Activated naive CD4-positive, alpha-beta T cell treated with anti-CD3 and anti-CD28 coated beads for 36 hours (primary cell): ENCODE measurements around the gene PTBP3. TPM values are rescaled to one million over a fixed set of nuclear protein-coding genes. Genes with fewer than 3 reads are reported as not detected.

Source experiments
- CTCF ChIA-PET: fragments of 350-600 bp; sonication (Branson Sonifier 250); formaldehyde crosslinking; loops from one replicate; lab custom pipeline; 2021; ENCODE audit warnings: antibody characterized with exemption; lab: Charles Lee
- DNase-seq: peaks from one replicate; pipeline ENCODE4 v3.0.0-alpha.2; 2020
- H3K27ac Mint-ChIP-seq: one replicate; pipeline ENCODE4 v1.8.0; 2021; ENCODE audit warnings: mild to moderate bottlenecking, mixed read lengths
- H3K27me3 Mint-ChIP-seq: one replicate; pipeline ENCODE4 v1.8.0; 2021; ENCODE audit warnings: low read depth, mixed read lengths
- H3K36me3 Mint-ChIP-seq: one replicate; pipeline ENCODE4 v1.8.0; 2021; ENCODE audit warnings: low read depth, mixed read lengths
- H3K4me1 Mint-ChIP-seq: one replicate; pipeline ENCODE4 v1.8.0; 2021; ENCODE audit warnings: low read depth, mixed read lengths
- H3K4me3 Mint-ChIP-seq: one replicate; pipeline ENCODE4 v1.8.0; 2021; ENCODE audit warnings: mild to moderate bottlenecking, moderate library complexity, mixed read lengths
- H3K9me3 Mint-ChIP-seq: one replicate; pipeline ENCODE4 v1.8.0; 2021; ENCODE audit warnings: mixed read lengths
- intact Hi-C: fragments of 100-400 bp; cut with micrococcal nuclease; formaldehyde crosslinking; loops from one replicate; pipeline ENCODE4 v1.15.1; 2023
- total RNA-seq, 2 experiments: library from RNA; stranded (reverse); gene quantifications; one replicate each; pipeline ENCODE4 v1.2.3, GENCODE V29; 2021

PTBP3 gene
- 10 to 100 TPM; 87.8 to 92.6 TPM for total RNA-seq

DNA sequence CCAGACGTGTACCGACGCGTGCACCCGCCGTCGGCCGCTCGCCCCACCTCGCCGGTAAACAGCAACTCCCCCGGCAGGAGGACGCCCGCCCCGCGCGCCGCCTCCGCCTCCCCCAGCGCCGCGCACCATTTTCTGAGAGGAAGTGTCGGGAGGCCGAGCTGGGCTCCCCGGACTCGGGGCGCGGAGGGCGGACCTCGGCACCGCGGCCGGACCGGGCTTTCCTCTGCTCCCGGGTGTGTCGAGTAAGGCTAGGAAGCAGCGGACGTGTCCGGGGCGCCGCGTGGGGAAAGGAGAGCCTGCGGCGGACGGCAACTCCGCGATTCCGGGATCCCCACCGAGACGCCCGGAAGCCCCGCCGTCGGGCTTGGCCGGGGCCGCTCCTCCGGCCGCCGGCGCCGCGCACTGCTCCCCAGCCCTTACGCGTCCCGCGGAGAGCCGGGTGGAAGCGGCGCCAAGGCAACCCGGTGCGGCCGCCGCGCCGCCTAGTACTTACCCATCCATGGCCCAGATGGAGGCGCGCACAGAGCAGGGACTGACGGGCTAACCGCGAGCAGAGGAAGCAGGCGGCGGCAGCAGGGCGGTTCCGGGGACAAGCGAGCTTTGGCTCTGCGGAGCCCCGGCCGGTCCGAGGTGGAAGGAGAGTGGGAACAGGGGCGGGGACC lies at the start of gene PTBP3:
Gene PTBP3, minus strand, starts transcription at position 643 of the 662 bp plus-strand sequence. CDS start 35,754 bp downstream, outside the sequence.
- CTCF ChIA-PET: interaction anchor here (0.9 to 2.0 kb wide), 8 partner anchors 13 to 385 kb away, joined by 3 to 7 read pairs (median 4); partner anchors contain the start of genes HSDL2 and INIP
- H3K4me1 Mint-ChIP-seq: peaks cover 28% of the 10 kb centered on the region
- DNase-seq: peak; percentile 78
- peak within 1 kb of the TSS; percentile 95 for H3K27ac Mint-ChIP-seq
- intact Hi-C loops: loop anchor here (1.0 to 5.0 kb wide), 14 partner anchors 46 to 889 kb away; partner anchors contain the start of genes DNAJC25, FKBP15, INIP and KIAA1958
- peak within 1 kb of the TSS; percentile 90 for H3K4me3 Mint-ChIP-seq
- H3K27me3 Mint-ChIP-seq: no peaks in the 10 kb centered on the region
- no peaks in the 10 kb centered on the region for H3K9me3 Mint-ChIP-seq
- H3K36me3 Mint-ChIP-seq: no peaks in the 10 kb centered on the region

DNA sequence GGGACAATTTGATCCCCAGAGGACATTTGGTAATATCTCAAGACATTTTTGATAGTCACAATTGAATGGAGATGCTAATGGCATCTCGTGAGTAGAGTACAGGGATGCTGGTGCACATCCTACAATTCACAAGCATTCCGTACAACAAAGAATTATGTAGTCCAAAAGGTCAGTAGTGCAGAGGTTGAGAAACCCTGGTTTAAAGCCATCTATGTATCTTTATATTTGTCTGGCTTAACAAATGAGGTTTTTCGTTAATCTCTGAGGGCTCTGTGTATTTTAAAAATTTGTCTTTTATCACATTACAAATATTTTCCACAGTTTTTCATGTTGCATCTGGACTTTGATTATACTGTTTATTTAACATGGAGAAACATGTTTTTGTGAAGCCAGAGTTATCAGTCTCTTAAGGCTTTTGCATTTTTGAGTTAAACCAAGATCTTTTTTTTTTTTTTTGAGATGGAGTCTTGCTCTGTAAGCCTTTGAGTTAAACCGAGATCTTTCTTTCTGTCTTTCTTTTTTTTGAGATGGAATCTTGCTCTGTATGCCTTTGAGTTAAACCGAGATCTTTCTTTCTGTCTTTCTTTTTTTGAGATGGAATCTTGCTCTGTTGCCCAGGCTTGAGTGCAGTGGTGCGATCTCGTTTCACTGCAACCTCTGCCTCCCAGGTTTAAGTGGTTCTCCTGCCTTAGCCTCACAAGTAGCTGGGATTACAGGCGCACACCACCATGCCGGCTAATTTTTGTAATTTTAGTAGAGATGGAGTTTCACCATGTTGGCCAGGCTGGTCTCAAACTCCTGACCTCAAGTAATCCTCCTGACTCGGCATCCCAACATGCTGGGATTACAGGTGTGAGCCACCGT lies 49.3 kb upstream of the PTBP3 start:
- no peak for DNase-seq
- no peak overlapping the region for H3K27ac Mint-ChIP-seq
- H3K9me3 Mint-ChIP-seq: no peaks in the 10 kb centered on the region
- H3K36me3 Mint-ChIP-seq: peaks cover 1% of the 10 kb centered on the region
- no peaks in the 10 kb centered on the region for H3K27me3 Mint-ChIP-seq
- peaks cover 32% of the 10 kb centered on the region for H3K4me1 Mint-ChIP-seq
- CTCF ChIA-PET: no interaction called here
- H3K4me3 Mint-ChIP-seq: no peak overlapping the region
- intact Hi-C loops: loop anchor here (5.0 kb wide), 1 partner anchor 720 kb away; the partner anchor contains the start of gene GNG10

DNA sequence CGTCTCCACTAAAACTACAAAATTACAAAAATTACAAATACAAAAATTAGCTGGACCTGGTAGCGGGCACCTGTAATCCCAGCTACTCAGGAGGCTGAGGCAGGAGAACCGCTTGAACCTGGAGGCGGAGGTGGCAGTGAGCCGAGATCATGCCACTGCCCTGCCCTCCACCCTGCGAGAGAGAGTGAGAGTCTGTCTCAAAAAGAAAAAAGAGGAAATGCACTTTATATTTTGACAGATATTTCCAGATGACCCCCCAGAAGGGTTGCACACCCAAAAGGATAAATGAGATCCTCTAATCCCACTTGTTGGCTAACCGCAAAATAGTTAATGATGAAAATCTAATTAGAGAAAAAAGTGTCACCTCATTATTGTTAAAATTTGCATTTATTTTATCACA lies 48.6 kb upstream of the PTBP3 start:
- Mint-ChIP-seq H3K9me3 (no peaks in the 10 kb centered on the region), H3K4me1 (peaks cover 39% of the 10 kb centered on the region), H3K36me3 (no peaks in the 10 kb centered on the region), H3K27ac (no peak overlapping the region), H3K27me3 (no peaks in the 10 kb centered on the region), H3K4me3 (no peak overlapping the region)
- CTCF ChIA-PET: no interaction called here
- DNase-seq: no peak
- intact Hi-C loops: loop anchor here (5.0 kb wide), 1 partner anchor 720 kb away; the partner anchor contains the start of gene GNG10

GRCh38 chr9:112380825-112381221 lies 47.4 kb upstream of the PTBP3 start:
- H3K4me1 Mint-ChIP-seq: peaks cover 39% of the 10 kb centered on the region
- H3K27me3 Mint-ChIP-seq: no peaks in the 10 kb centered on the region
- intact Hi-C loops: loop anchor here (1.0 to 5.0 kb wide), 3 partner anchors 412 to 840 kb away; partner anchors contain the start of genes FKBP15, GNG10 and SLC31A1
- peak; percentile 28 for DNase-seq
- peak overlapping the region; percentile 99 for H3K27ac Mint-ChIP-seq
- no peaks in the 10 kb centered on the region for H3K36me3 Mint-ChIP-seq
- CTCF ChIA-PET: interaction anchor here (0.6 to 2.4 kb wide), 3 partner anchors 90 to 412 kb away, joined by 3 to 7 read pairs (median 3); no protein-coding TSS in a partner anchor
- H3K4me3 Mint-ChIP-seq: peak overlapping the region; percentile 100
- H3K9me3 Mint-ChIP-seq: no peaks in the 10 kb centered on the region

- Mint-ChIP-seq H3K36me3 (no peaks in the 10 kb centered on the region), H3K27me3 (no peaks in the 10 kb centered on the region), H3K4me3 (peak within 1 kb of the TSS; percentile 100), H3K9me3 (no peaks in the 10 kb centered on the region), H3K27ac (peak within 1 kb of the TSS; percentile 99), H3K4me1 (peaks cover 39% of the 10 kb centered on the region)
- intact Hi-C loops: loop anchor here (1.0 to 5.0 kb wide), 3 partner anchors 413 to 841 kb away; partner anchors contain the start of genes FKBP15, GNG10 and SLC31A1
- CTCF ChIA-PET: interaction anchor here (0.6 to 3.7 kb wide), 10 partner anchors 18 to 413 kb away, joined by 3 to 24 read pairs (median 4); partner anchors contain the start of genes INIP, KIAA1958 and PTBP3
- DNase-seq: peak; percentile 43
Measured at GRCh38 chr9:112380102-112380824, 46.8 kb upstream of the PTBP3 start, which contains the start of gene HSDL2. Gene HSDL2 (plus strand): TSS chr9:112380108. CDS start chr9:112380164, 56 bp downstream.

GRCh38 chr9:112379177-112380101 lies 46.0 kb upstream of the PTBP3 start:
- Mint-ChIP-seq H3K36me3 (no peaks in the 10 kb centered on the region), H3K9me3 (no peaks in the 10 kb centered on the region), H3K27ac (peak overlapping the region; percentile 99), H3K4me1 (peaks cover 39% of the 10 kb centered on the region), H3K27me3 (no peaks in the 10 kb centered on the region), H3K4me3 (peak overlapping the region; percentile 100)
- DNase-seq: peak; percentile 99
- CTCF ChIA-PET: interaction anchor here (0.7 to 3.7 kb wide), 10 partner anchors 17 to 620 kb away, joined by 3 to 24 read pairs (median 4); partner anchors contain the start of genes INIP, KIAA1958 and PTBP3
- intact Hi-C loops: loop anchor here (1.0 to 5.0 kb wide), 16 partner anchors 19 to 842 kb away; partner anchors contain the start of genes DNAJC25, FKBP15, GNG10 and INIP

DNA sequence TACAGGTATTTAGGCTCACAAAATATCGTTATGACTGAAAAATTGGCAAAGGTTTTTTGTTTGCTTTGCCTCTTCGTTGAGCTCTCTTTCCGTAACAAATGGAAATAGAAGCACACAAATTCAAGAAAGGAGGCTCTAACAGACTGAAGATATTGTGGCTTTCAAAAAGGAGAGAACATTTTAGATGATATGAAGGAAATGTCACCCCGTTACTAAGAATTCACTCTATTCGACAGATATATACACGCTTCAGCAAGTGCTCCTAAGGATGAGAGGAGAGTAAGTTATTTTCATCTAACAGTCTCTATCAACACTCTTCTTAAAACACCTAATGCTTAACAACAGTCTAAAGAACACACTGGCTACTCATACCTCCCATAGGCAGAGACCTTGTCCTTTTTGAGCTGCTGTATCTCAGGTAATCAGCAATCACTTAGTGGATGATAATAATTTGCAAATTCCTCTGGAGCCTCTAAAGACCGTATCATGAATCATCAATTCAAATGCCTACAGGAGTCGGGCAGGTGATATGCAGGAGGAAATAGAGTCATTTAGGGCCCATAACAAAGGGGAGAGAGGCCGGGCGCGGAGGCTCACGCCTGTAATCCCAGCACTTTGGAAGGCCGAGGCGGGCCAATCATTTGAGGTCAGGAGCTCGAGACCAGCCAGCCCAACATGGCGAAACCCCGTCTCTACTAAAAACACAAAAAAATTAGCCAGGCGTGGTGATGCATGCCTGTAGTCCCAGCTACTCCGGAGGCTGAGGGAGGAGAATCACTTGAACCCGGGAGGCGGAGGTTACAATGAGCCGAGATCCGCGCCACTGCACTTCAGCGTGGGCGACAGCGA lies 45.1 kb upstream of the PTBP3 start:
- peak; percentile 31 for DNase-seq
- CTCF ChIA-PET: interaction anchor here (0.9 to 3.7 kb wide), 8 partner anchors 16 to 620 kb away, joined by 3 to 24 read pairs (median 6); partner anchors contain the start of gene INIP
- peak overlapping the region; percentile 100 for H3K4me3 Mint-ChIP-seq
- intact Hi-C loops: loop anchor here (1.0 to 5.0 kb wide), 13 partner anchors 18 to 774 kb away; partner anchors contain the start of genes DNAJC25, INIP, KIAA1958 and PTBP3
- peaks cover 39% of the 10 kb centered on the region for H3K4me1 Mint-ChIP-seq
- H3K27ac Mint-ChIP-seq: peak overlapping the region; percentile 99
- H3K36me3 Mint-ChIP-seq: no peaks in the 10 kb centered on the region
- H3K9me3 Mint-ChIP-seq: no peaks in the 10 kb centered on the region
- no peaks in the 10 kb centered on the region for H3K27me3 Mint-ChIP-seq

DNA sequence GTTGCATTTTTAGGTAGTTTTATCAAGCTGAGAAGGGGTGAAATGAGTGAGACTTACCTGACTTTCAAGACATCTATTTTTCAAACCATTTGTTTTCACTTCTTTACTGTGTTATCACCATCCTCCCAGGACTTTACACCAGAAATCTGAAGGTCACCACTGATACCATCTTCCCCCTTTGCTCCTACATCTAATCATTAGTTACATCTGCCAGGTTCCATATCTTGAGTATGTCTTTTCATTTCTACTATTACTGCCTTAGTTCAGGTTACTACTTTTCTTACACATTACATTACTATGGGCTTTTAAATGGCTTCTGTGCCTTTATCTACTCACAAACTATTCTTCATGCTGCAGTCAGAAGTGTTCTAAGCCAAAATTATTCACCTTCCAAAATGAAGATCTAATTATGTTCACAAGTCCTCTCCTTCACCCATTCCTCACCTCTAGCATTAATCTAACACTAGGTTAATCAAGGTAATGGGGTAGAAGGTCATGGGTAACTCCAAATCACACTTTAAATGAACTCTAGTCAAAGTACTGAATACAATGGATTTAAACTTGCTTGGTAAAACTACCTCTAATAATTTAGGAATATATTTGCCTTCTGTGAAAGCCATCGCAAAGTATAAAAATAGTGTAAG lies 44.4 kb upstream of the PTBP3 start:
- Mint-ChIP-seq H3K4me1 (peaks cover 37% of the 10 kb centered on the region), H3K4me3 (peak overlapping the region; percentile 9), H3K27ac (no peak overlapping the region), H3K27me3 (no peaks in the 10 kb centered on the region), H3K9me3 (no peaks in the 10 kb centered on the region), H3K36me3 (no peaks in the 10 kb centered on the region)
- intact Hi-C loops: loop anchor here (2.0 to 5.0 kb wide), 5 partner anchors 203 to 774 kb away; partner anchors contain the start of genes DNAJC25, SLC31A2 and SUSD1
- CTCF ChIA-PET: interaction anchor here (3.1 to 3.7 kb wide), 2 partner anchors 16 to 281 kb away, joined by 20 to 24 read pairs; no protein-coding TSS in a partner anchor
- no peak for DNase-seq

DNA sequence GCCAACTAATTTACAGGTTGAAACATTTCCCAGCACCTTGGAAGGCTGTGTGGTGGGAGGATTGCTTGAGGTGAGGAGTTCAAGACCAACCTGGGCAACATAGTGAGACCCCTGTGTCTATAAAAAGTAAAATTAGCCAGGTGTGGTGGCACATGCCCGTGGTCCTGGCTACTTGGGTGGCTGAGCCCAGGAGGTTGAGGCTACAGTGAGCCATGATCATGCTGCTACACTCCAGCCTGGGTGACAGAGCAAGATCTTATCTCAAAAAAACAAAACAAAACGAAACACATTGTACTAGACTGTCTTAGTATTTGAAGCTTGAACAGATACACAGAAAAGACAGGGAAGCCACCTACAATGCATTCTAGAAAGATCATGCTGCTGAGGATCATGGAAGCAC lies 43.7 kb upstream of the PTBP3 start:
- H3K27ac Mint-ChIP-seq: no peak overlapping the region
- CTCF ChIA-PET: interaction anchor here (0.6 to 3.7 kb wide), 3 partner anchors 11 to 280 kb away, joined by 5 to 24 read pairs (median 20); no protein-coding TSS in a partner anchor
- H3K36me3 Mint-ChIP-seq: no peaks in the 10 kb centered on the region
- intact Hi-C loops: loop anchor here (5.0 kb wide), 2 partner anchors 230 to 775 kb away; partner anchors contain the start of gene SLC31A2
- no peaks in the 10 kb centered on the region for H3K9me3 Mint-ChIP-seq
- H3K27me3 Mint-ChIP-seq: no peaks in the 10 kb centered on the region
- H3K4me3 Mint-ChIP-seq: no peak overlapping the region
- no peak for DNase-seq
- peaks cover 33% of the 10 kb centered on the region for H3K4me1 Mint-ChIP-seq
